ENCODE data around the gene UBL3.

UBL3 gene

GRCh38 chr13:29846475-29847256, 3.8 kb downstream of the UBL3 start:
- Histone ChIP-seq H3K27ac (ENCODE audit: extremely low read depth, low read depth, low read length) (no peak overlapping the region), H3K4me3 (ENCODE audit: low read depth, low read length) (peak overlapping the region; percentile 54), H3K36me3 (ENCODE audit: control insufficient read depth in 2 of 2, insufficient read depth in 1 of 2, low read length in 2 of 2) (no peaks in the 10 kb centered on the region), H3K9me3 (ENCODE audit: control insufficient read depth, insufficient read depth, low read depth, low read length) (no peaks in the 10 kb centered on the region), H3K4me1 (ENCODE audit: control insufficient read depth, insufficient read depth, low read length) (peaks cover 11% of the 10 kb centered on the region)
- ChIA-PET POLR2A (no interaction called here), CTCF (interaction anchor here (0.7 to 1.5 kb wide), 10 partner anchors 11 to 641 kb away, joined by 3 to 6 read pairs (median 4); no protein-coding TSS in a partner anchor)
- TF ChIP-seq ZNF10 (tag by site-specific recombination; IDR thresholded peaks at IDR 0.05) = peak; percentile 50; the same call in 1 of the 2 replicates
- no peak for TF ChIP-seq KLF8 (tag by site-specific recombination; IDR thresholded peaks at IDR 0.05)
- TF ChIP-seq IKZF3 (tag by site-specific recombination; IDR thresholded peaks at IDR 0.05) = peak; percentile 52; the same call in 1 of the 2 replicates
- no peak for TF ChIP-seq ZNF350 (tag by site-specific recombination; IDR thresholded peaks at IDR 0.05)
- TF ChIP-seq ZNF596 (tag by site-specific recombination; IDR thresholded peaks at IDR 0.05) = no peak
- peak; percentile 87 for TF ChIP-seq PRDM6 (tag by site-specific recombination; IDR thresholded peaks at IDR 0.05)
- TF ChIP-seq ZNF600 (tag by site-specific recombination; IDR thresholded peaks at IDR 0.05) = 0 out of 2 replicates have a peak, but pooled peaks have one; percentile 23

- Histone ChIP-seq H3K4me1 (ENCODE audit: control insufficient read depth, insufficient read depth, low read length) (peaks cover 11% of the 10 kb centered on the region), H3K27ac (ENCODE audit: extremely low read depth, low read depth, low read length) (no peak overlapping the region), H3K36me3 (ENCODE audit: control insufficient read depth in 2 of 2, insufficient read depth in 1 of 2, low read length in 2 of 2) (no peaks in the 10 kb centered on the region), H3K4me3 (ENCODE audit: low read depth, low read length) (no peak overlapping the region), H3K9me3 (ENCODE audit: control insufficient read depth, insufficient read depth, low read depth, low read length) (no peaks in the 10 kb centered on the region)
- POLR2A ChIA-PET = no interaction called here
- CTCF ChIA-PET = interaction anchor here (0.6 to 1.5 kb wide), 7 partner anchors 11 to 269 kb away, joined by 3 to 4 read pairs (median 3); no protein-coding TSS in a partner anchor
- TF ChIP-seq PRDM6 (tag by site-specific recombination; IDR thresholded peaks at IDR 0.05) (peak; percentile 95), ZNF624 (tag by site-specific recombination; IDR thresholded peaks at IDR 0.05) (no peak), BCL11B (tag by site-specific recombination; IDR thresholded peaks at IDR 0.05; ENCODE audit: low read depth) (no peak), PRDM1 (tag by site-specific recombination; IDR thresholded peaks at IDR 0.05) (peak; percentile 87)
These were observed 4.9 kb downstream of the UBL3 start for GRCh38 chr13:29845440-29846056.

- ChIA-PET POLR2A (no interaction called here), CTCF (interaction anchor here (0.6 to 1.6 kb wide), 8 partner anchors 10 to 269 kb away, joined by 3 to 10 read pairs (median 3); no protein-coding TSS in a partner anchor)
- no peak overlapping the region for H3K27ac ChIP-seq (ENCODE audit: extremely low read depth, low read depth, low read length)
- H3K9me3 ChIP-seq (ENCODE audit: control insufficient read depth, insufficient read depth, low read depth, low read length) = no peaks in the 10 kb centered on the region
- H3K4me3 ChIP-seq (ENCODE audit: low read depth, low read length) = no peak overlapping the region
- TF ChIP-seq ZNF433 (tag by site-specific recombination; IDR thresholded peaks at IDR 0.05; ENCODE audit: low read depth) (no peak), ZNF23 (tag by site-specific recombination; IDR thresholded peaks at IDR 0.05; ENCODE audit: borderline replicate concordance) (no peak), GFI1B (tag by site-specific recombination; IDR thresholded peaks at IDR 0.05) (no peak), ZNF670 (tag by site-specific recombination; IDR thresholded peaks at IDR 0.05; ENCODE audit: low read depth) (no peak), SP7 (tag by site-specific recombination; IDR thresholded peaks at IDR 0.05) (no peak), ZNF639 (tag by site-specific recombination; IDR thresholded peaks at IDR 0.05) (no peak), ZFP3 (tag by site-specific recombination; IDR thresholded peaks at IDR 0.05; ENCODE audit: low read depth) (no peak), SP2 (tag by site-specific recombination; IDR thresholded peaks at IDR 0.05) (no peak)
- no peaks in the 10 kb centered on the region for H3K36me3 ChIP-seq (ENCODE audit: control insufficient read depth in 2 of 2, insufficient read depth in 1 of 2, low read length in 2 of 2)
- peaks cover 11% of the 10 kb centered on the region for H3K4me1 ChIP-seq (ENCODE audit: control insufficient read depth, insufficient read depth, low read length)
These were observed 6.0 kb downstream of the UBL3 start for GRCh38 chr13:29844441-29844840.
